ENCODE data around the gene KRTAP5-1. TPM values are rescaled to one million over a fixed set of nuclear protein-coding genes. Genes with fewer than 3 reads are reported as not detected.
A peak's percentile ranks its signal among the peaks of the same experiment; 100 is the strongest.

The KRTAP5-1 gene
- total RNA-seq, 2 donors from 2014 or later: not detected

DNA sequence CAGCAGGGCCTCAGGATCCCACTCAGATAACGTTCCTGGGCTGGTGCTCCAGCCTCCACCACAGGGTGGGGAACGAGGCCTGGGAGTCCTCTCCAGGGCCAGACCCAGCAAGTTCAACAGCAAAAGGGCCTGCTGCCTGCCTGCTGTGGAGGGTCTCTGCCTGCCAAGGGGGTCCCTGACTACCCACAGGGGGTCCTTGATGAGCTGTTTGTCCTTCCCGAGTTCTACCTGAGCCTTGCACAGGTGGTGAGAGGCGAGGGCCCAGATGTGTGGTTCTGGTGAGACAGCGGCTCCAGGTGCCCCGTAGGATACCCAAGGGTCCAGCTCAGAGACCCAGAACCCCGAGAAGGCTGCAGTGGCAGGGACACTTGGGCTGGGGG is 17.4 kb downstream of the KRTAP5-1 start:
- no peak for TF ChIP-seq CTCF (IDR thresholded peaks at IDR 0.05)
- DNase-seq: no peak
- Histone ChIP-seq H3K4me3 (no peak overlapping the region), H3K4me1 (peaks cover 7% of the 10 kb centered on the region), H3K9me3 (no peaks in the 10 kb centered on the region), H3K9ac (ENCODE audit: low read depth in 2 of 2, low read length in 2 of 2) (peak overlapping the region in 1 of 2 donors; percentile 34), H3K27me3 (no peaks in the 10 kb centered on the region), H3K36me3 (no peaks in the 10 kb centered on the region), H3K27ac (no peak overlapping the region)
- intact Hi-C loops (cut with DNase I): no loop called here

DNA sequence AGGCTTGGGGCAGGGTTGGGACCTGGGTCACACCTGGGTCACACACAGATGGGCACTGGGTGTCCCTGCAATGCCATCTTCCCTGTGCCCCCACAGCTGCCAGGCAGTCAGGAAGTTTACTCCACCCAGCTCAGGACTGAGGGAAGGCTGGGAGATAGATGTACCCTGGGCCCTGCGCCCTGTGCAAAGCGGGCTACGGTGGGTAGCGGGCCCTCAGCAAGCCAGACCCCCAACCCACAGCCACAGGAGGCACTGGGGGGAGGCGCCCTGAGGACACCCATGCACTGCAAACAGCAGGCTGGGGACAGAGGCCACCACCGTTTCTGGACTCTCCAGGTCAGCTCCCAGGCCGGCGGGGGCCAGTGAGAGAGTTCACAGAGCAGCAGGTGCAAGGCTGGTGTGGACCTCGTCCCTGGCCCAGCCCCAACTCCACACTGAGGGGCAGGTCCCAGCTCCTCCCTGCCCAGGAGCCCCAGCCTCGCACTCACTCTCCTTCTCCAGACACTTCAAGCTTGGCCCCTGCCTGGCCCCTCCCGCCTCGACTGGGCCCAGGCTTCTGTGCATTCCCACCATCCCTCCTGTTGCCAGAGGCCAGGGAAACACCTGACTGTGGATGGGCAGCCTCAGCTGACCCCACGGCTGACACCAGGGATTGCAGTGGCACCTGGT is 17.9 kb downstream of the KRTAP5-1 start:
- peak; percentile 29 for DNase-seq

DNA sequence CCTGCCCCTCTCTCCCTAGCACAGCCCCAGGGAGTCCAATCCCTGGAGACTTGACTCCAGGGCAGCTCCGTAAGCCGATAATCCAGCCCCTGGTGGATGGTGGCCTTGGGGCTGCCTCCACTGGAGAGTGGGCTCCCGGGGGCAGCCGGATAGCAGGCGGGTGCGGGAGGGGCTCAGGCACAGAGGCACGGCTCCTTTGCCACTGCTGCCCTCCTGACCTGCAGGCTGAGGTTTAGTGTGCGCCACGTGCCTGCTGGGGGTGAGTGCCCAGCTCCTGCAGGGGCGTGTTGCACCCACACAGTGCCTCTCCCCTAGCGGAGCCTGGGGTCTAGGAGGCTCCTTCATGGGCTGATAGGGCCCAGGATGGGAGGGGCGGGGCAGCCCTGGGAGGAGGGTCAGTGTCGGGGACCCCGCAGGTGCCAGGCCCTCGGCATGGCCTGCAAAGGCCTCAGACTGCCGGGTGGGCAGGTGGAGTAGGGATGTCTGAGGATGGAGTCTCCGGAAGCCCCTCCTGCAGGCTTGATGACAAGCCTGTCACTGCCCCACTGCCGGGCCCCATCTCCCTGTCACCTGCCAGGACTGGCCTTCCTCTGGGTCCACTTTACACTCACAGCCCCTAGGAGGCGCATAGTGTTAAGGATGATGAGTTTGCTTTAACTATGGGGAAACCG is 18.6 kb downstream of the KRTAP5-1 start:
- Histone ChIP-seq H3K9me3 (no peaks in the 10 kb centered on the region), H3K4me1 (peaks cover 7% of the 10 kb centered on the region), H3K27me3 (no peaks in the 10 kb centered on the region), H3K9ac (ENCODE audit: low read depth in 2 of 2, low read length in 2 of 2) (no peak overlapping the region), H3K36me3 (no peaks in the 10 kb centered on the region), H3K4me3 (no peak overlapping the region), H3K27ac (no peak overlapping the region)
- TF ChIP-seq CTCF (IDR thresholded peaks at IDR 0.05): no peak
- intact Hi-C loops (cut with DNase I): no loop called here
- DNase-seq: no peak

More for the DNA sequence above, 17.9 kb downstream of the KRTAP5-1 start:
- no peak overlapping the region for H3K4me3 ChIP-seq
- no peak overlapping the region for H3K27ac ChIP-seq
- peak overlapping the region in 1 of 2 donors; percentile 34 for H3K9ac ChIP-seq (ENCODE audit: low read depth in 2 of 2, low read length in 2 of 2)
- intact Hi-C loops (cut with DNase I): no loop called here
- H3K27me3 ChIP-seq: no peaks in the 10 kb centered on the region
- no peak for TF ChIP-seq CTCF (IDR thresholded peaks at IDR 0.05)
- no peaks in the 10 kb centered on the region for H3K9me3 ChIP-seq
- H3K36me3 ChIP-seq: no peaks in the 10 kb centered on the region
- peaks cover 7% of the 10 kb centered on the region for H3K4me1 ChIP-seq

GRCh38 chr11:1565904-1566247 is 19.2 kb downstream of the KRTAP5-1 start:
- TF ChIP-seq CTCF (IDR thresholded peaks at IDR 0.05): no peak
- intact Hi-C loops (cut with DNase I): no loop called here
- H3K27me3 ChIP-seq: no peaks in the 10 kb centered on the region
- H3K4me3 ChIP-seq: no peak overlapping the region
- H3K9ac ChIP-seq (ENCODE audit: low read depth in 2 of 2, low read length in 2 of 2): no peak overlapping the region
- H3K9me3 ChIP-seq: no peaks in the 10 kb centered on the region
- no peaks in the 10 kb centered on the region for H3K36me3 ChIP-seq
- H3K27ac ChIP-seq: no peak overlapping the region
- H3K4me1 ChIP-seq: peaks cover 7% of the 10 kb centered on the region
- no peak for DNase-seq

GRCh38 chr11:1565173-1565903 is 19.7 kb downstream of the KRTAP5-1 start:
- intact Hi-C loops (cut with DNase I): no loop called here
- Histone ChIP-seq H3K9me3 (no peaks in the 10 kb centered on the region), H3K36me3 (no peaks in the 10 kb centered on the region), H3K4me3 (no peak overlapping the region), H3K27me3 (no peaks in the 10 kb centered on the region), H3K27ac (no peak overlapping the region), H3K4me1 (peaks cover 7% of the 10 kb centered on the region), H3K9ac (ENCODE audit: low read depth in 2 of 2, low read length in 2 of 2) (peak overlapping the region in 1 of 2 donors; percentile 61)
- no peak for DNase-seq
- no peak for TF ChIP-seq CTCF (IDR thresholded peaks at IDR 0.05)

Measured in colonic mucosa (tissue), 4 donors.